GM19238 (cell line): ENCODE results near the gene SPX.

Source experiments
- DNase-seq: peaks from one replicate; pipeline ENCODE4 v3.0.0; 2011; ENCODE audit warnings: low spot score; ENCODE audit not compliant: insufficient read length

The SPX gene

GRCh38 chr12:21577516-21577915 is 51.4 kb downstream of the SPX start:
- DNase-seq, result no peak

- no peak for DNase-seq
These were observed 54.8 kb downstream of the SPX start for GRCh38 chr12:21580748-21581516.
